ENCODE data around the gene BLVRB.
A peak's percentile ranks its signal among the peaks of the same experiment; 100 is the strongest.
"Not testable (repeated sequence)": the region's sequence is repeated elsewhere in the genome, so short reads cannot be mapped to it uniquely, and the experiment has no call there.

BLVRB gene

GRCh38 chr19:40465557-40466218, at the start of gene BLVRB:
Gene BLVRB, minus strand, starts transcription at chr19:40465745. Its CDS starts 57 bp downstream, at chr19:40465688.
- peak; percentile 99 to 100 for DNase-seq (ENCODE audit: low read depth in 2 of 2)

GRCh38 chr19:40513741-40514315, 48.3 kb upstream of the BLVRB start:
- DNase-seq (ENCODE audit: low read depth in 2 of 2): no peak

GRCh38 chr19:40513345-40513678, 47.8 kb upstream of the BLVRB start:
- no peak for DNase-seq (ENCODE audit: low read depth in 2 of 2)

GRCh38 chr19:40512473-40513344, 47.2 kb upstream of the BLVRB start:
- no peak for DNase-seq (ENCODE audit: low read depth in 2 of 2)

- DNase-seq (ENCODE audit: low read depth in 2 of 2): no peak
Observed at GRCh38 chr19:40512110-40512472, 46.5 kb upstream of the BLVRB start.

- DNase-seq (ENCODE audit: low read depth in 2 of 2): no peak
Observed at GRCh38 chr19:40511487-40511886, 45.9 kb upstream of the BLVRB start.

GRCh38 chr19:40510526-40511115, 45.1 kb upstream of the BLVRB start:
- DNase-seq (ENCODE audit: low read depth in 2 of 2): no peak

GRCh38 chr19:40508739-40509260, 43.3 kb upstream of the BLVRB start:
- no peak for DNase-seq (ENCODE audit: low read depth in 2 of 2)

- no peak for DNase-seq (ENCODE audit: low read depth in 2 of 2)
Observed at GRCh38 chr19:40507892-40508291, 42.3 kb upstream of the BLVRB start.

GRCh38 chr19:40506099-40506498, 40.6 kb upstream of the BLVRB start:
- no peak for DNase-seq (ENCODE audit: low read depth in 2 of 2)

- DNase-seq (ENCODE audit: low read depth in 2 of 2): no peak
Observed at GRCh38 chr19:40503320-40503695, 37.8 kb upstream of the BLVRB start.

- no peak for DNase-seq (ENCODE audit: low read depth in 2 of 2)
Observed at GRCh38 chr19:40502647-40503319, 37.2 kb upstream of the BLVRB start.

- DNase-seq (ENCODE audit: low read depth in 2 of 2): no peak
Observed at GRCh38 chr19:40502081-40502480, 36.5 kb upstream of the BLVRB start.

GRCh38 chr19:40501599-40501998, 36.1 kb upstream of the BLVRB start:
- DNase-seq (ENCODE audit: low read depth in 2 of 2): no peak

- not testable (repeated sequence) for DNase-seq (ENCODE audit: low read depth in 2 of 2)
Observed at GRCh38 chr19:40500678-40501530, 35.4 kb upstream of the BLVRB start.

- DNase-seq (ENCODE audit: low read depth in 2 of 2): no peak
Observed at GRCh38 chr19:40499320-40499719, 33.8 kb upstream of the BLVRB start.

GRCh38 chr19:40497214-40497613, 31.7 kb upstream of the BLVRB start:
- no peak for DNase-seq (ENCODE audit: low read depth in 2 of 2)

- DNase-seq (ENCODE audit: low read depth in 2 of 2): no peak
Observed at GRCh38 chr19:40494191-40494838, 28.8 kb upstream of the BLVRB start.

- DNase-seq (ENCODE audit: low read depth in 2 of 2): no peak
Observed at GRCh38 chr19:40493778-40494177, 28.2 kb upstream of the BLVRB start.

GRCh38 chr19:40492274-40492673, 26.7 kb upstream of the BLVRB start:
- DNase-seq (ENCODE audit: low read depth in 2 of 2): no peak

All from stimulated activated CD4-positive, alpha-beta T cell treated with anti-CD3 and anti-CD28 coated beads, Interleukin-1b, Interleukin-23, amount 100 ng/mL, for 1 hour (primary cell).